HepG2 (cell line): ENCODE data around the gene MAN1C1. TPM values are rescaled to one million over a fixed set of nuclear protein-coding genes. Genes with fewer than 3 reads are reported as not detected.

Source experiments
- ATAC-seq: fragments of 200-7000 bp; cut with Tn5 transposase; 3 replicates; pipeline ENCODE4 v1.9.1; 2020; ENCODE audit warnings: mild to moderate bottlenecking, moderate library complexity
- BruUV-seq: library from RNA; stranded (reverse); fragments of 400-500 nt; replicated peaks from 2 replicates; lab custom pipeline; 2021; lab: Mats Ljungman, UMichigan
- CTCF ChIA-PET: fragments of 300-600 bp; formaldehyde crosslinking; extraction: SDS; loops from one replicate; lab custom pipeline; 2021; ENCODE audit warnings: low total read pairs, inconsistent platforms, low intra/inter-chr PET ratio; lab: Yijun Ruan, JAX
- POLR2A ChIA-PET: fragments of 350-600 bp; sonication (Branson Sonifier 250); formaldehyde crosslinking; loops from one replicate; lab custom pipeline; 2020; ENCODE audit warnings: antibody characterized with exemption, inconsistent platforms; lab: Yijun Ruan, JAX
- DNase-seq: peaks from one replicate; pipeline ENCODE4 v3.0.0-alpha.2; 2015; ENCODE audit warnings: low spot score
- FAIRE-seq: peaks from 3 replicates; lab custom pipeline; 2011; peaks lifted over from hg19 to GRCh38; lab: Jason Lieb, UNC
- H2AFZ ChIP-seq: one replicate; pipeline ENCODE4 v1.6.1; 2011; ENCODE audit warnings: low read length, inconsistent platforms
- H3K27ac ChIP-seq: fragments of 300-600 bp; 3 replicates; pipeline ENCODE4 v1.8.0; 2011; ENCODE audit warnings: mixed run types, mild to moderate bottlenecking, mixed read lengths, low read length, inconsistent platforms; ENCODE audit not compliant: insufficient read depth; ENCODE audit errors: extremely low read length
- H3K27me3 ChIP-seq, 2 experiments: fragments of 200-600 bp in 1 of 2; 2 replicates in 1 of 2; 3 replicates in 1 of 2; pipeline versions ENCODE4 v1.6.0 to v1.8.0; 2011; ENCODE audit warnings: low read length in 2 of 2, mild to moderate bottlenecking in 2 of 2, moderate library complexity in 2 of 2, inconsistent platforms in 1 of 2; ENCODE audit not compliant: insufficient read depth in 2 of 2, control insufficient read depth in 1 of 2
- H3K36me3 ChIP-seq, 2 experiments: fragments of 200-600 bp in 1 of 2; replicated peaks in 1 of 2; 2 replicates in 1 of 2; 3 replicates in 1 of 2; pipeline versions ENCODE4 v1.5.1 to v1.8.0; 2011; ENCODE audit warnings: low read length in 2 of 2, inconsistent platforms in 1 of 2; ENCODE audit not compliant: insufficient read depth in 2 of 2, control insufficient read depth in 1 of 2
- H3K4me1 ChIP-seq: 2 replicates; pipeline ENCODE4 v1.5.1; 2012; ENCODE audit warnings: low read length, inconsistent platforms; ENCODE audit not compliant: insufficient read depth
- H3K4me2 ChIP-seq: 2 replicates; pipeline ENCODE4 v1.6.0; 2011; ENCODE audit warnings: low read depth, low read length, inconsistent platforms
- H3K4me3 ChIP-seq, 3 experiments: fragments of 200-600 bp in 1 of 3; sonication (generic), shearing (Covaris generic) in 1 of 3; replicated peaks in 1 of 3; 2 replicates each; pipeline ENCODE4 v1.5.1; 2011 to 2016; ENCODE audit warnings: low read length in 3 of 3, inconsistent platforms in 2 of 3, low read depth in 2 of 3, mild to moderate bottlenecking in 2 of 3, control low read depth in 1 of 3, mixed read lengths in 1 of 3; ENCODE audit not compliant: insufficient read depth in 1 of 3
- H3K79me2 ChIP-seq: one replicate; pipeline ENCODE4 v1.6.1; 2011; ENCODE audit warnings: low read length, inconsistent platforms; ENCODE audit not compliant: insufficient read depth
- H3K9ac ChIP-seq: 2 replicates; pipeline ENCODE4 v1.6.0; 2011; ENCODE audit warnings: mild to moderate bottlenecking, low read depth, low read length, inconsistent platforms; ENCODE audit not compliant: insufficient read depth
- H3K9me3 ChIP-seq: 2 replicates; pipeline ENCODE4 v1.5.1; 2012; ENCODE audit warnings: mild to moderate bottlenecking, low read length
- H4K20me1 ChIP-seq: 2 replicates; pipeline ENCODE4 v1.6.0; 2011; ENCODE audit warnings: inconsistent platforms, mild to moderate bottlenecking, low read length, moderate library complexity; ENCODE audit not compliant: insufficient read depth
- FOSL1 ChIP-seq: sonication (generic); formaldehyde crosslinking; IDR thresholded peaks from 2 replicates; pipeline ENCODE4 v1.9.0; 2021; ENCODE audit warnings: missing genetic modification reagents, borderline replicate concordance
- FOXJ3 ChIP-seq: sonication (generic); formaldehyde crosslinking; IDR thresholded peaks from 2 replicates; pipeline ENCODE4 v1.4.0; 2020; ENCODE audit warnings: missing genetic modification reagents, mild to moderate bottlenecking, borderline replicate concordance
- HHEX ChIP-seq: IDR thresholded peaks from 2 replicates; pipeline ENCODE4 v1.6.1; 2016; ENCODE audit warnings: control low read depth
- HOXA7 ChIP-seq: sonication (generic); formaldehyde crosslinking; IDR thresholded peaks from 2 replicates; pipeline ENCODE4 v1.8.1; 2022; ENCODE audit warnings: mild to moderate bottlenecking, missing genetic modification reagents, moderate library complexity
- MAFF ChIP-seq: IDR thresholded peaks from 2 replicates; pipeline ENCODE4 v1.6.1; 2011; ENCODE audit warnings: low read depth, low read length, improper control_type of control experiment
- MAFK ChIP-seq, 2 experiments: IDR thresholded peaks in 1 of 2; conservative IDR thresholded peaks in 1 of 2; 2 replicates each; pipeline ENCODE4 v1.6.1; 2011; ENCODE audit warnings: improper control_type of control experiment in 2 of 2, low read length in 2 of 2
- MBD4 ChIP-seq: IDR thresholded peaks from 2 replicates; pipeline ENCODE4 v1.6.1; 2012; ENCODE audit warnings: low read length, inconsistent platforms, borderline replicate concordance
- PCBP1 ChIP-seq: fragments of 200-400 bp; formaldehyde crosslinking; IDR thresholded peaks from 2 replicates; pipeline ENCODE4 v1.6.1; 2017; ENCODE audit warnings: mild to moderate bottlenecking, low read depth, low read length, borderline replicate concordance
- SOX5 ChIP-seq: IDR thresholded peaks from 2 replicates; pipeline ENCODE4 v1.6.1; 2016; ENCODE audit warnings: borderline replicate concordance
- TCF7 ChIP-seq: sonication (generic); IDR thresholded peaks from 2 replicates; pipeline ENCODE4 v1.6.1; 2016; ENCODE audit warnings: antibody characterized with exemption, low read depth
- TFDP2 ChIP-seq: sonication (generic); formaldehyde crosslinking; IDR thresholded peaks from 2 replicates; pipeline ENCODE4 v1.4.0; 2020; ENCODE audit warnings: missing genetic modification reagents
- ZC3H13 ChIP-seq: sonication (generic); formaldehyde crosslinking; IDR thresholded peaks from 2 replicates; pipeline ENCODE4 v1.8.1; 2023; ENCODE audit warnings: mild to moderate bottlenecking, missing genetic modification reagents, moderate library complexity
- WGBS: methylation state at CpG from one replicate; pipeline ENCODE4 v1.1.6; 2017; ENCODE audit warnings: low lambda C conversion rate; 5-methylcytosine and 5-hydroxymethylcytosine counted together
- in situ Hi-C: cut with HindIII; loops from 2 replicates; pipeline ENCODE4 v1.10.0; 2017; ENCODE audit warnings: low pct_unique_long_range_greater_than_20kb; ENCODE audit not compliant: extremely low pct_ligation_motif_present
- intact Hi-C: fragments of 100-400 bp; cut with micrococcal nuclease; formaldehyde crosslinking; loops from one replicate; pipeline ENCODE4 v1.10.0; 2022; ENCODE audit not compliant: unreplicated experiment
- polyA plus RNA-seq, 8 experiments: library from polyadenylated mRNA; depleted of rRNA in 3 of 8; stranded (reverse) in 7 of 8; unstranded in 1 of 8; fragments of >200 nt; fragmentation: Illumina TruSeq in 4 of 8; extraction: Trizol in 4 of 8; gene quantifications; 2 replicates each; pipeline versions ENCODE4 v1.2.1 to v1.2.3, GENCODE V29; 2011 to 2016; ENCODE audit warnings: low read depth in 4 of 8, missing spikeins in 1 of 8, mixed read lengths in 1 of 8; ENCODE audit not compliant: insufficient read depth in 1 of 8
- total RNA-seq, 5 experiments: library from RNA; depleted of rRNA; stranded (reverse); fragments of >200 nt; fragmentation: Illumina TruSeq; extraction: Trizol; gene quantifications; 2 replicates each; pipeline ENCODE4 v1.2.3, GENCODE V29; 2016; ENCODE audit warnings: low read depth in 1 of 5
- TF ChIP-seq, protein P1 (sequence below): sonication (generic); formaldehyde crosslinking; IDR thresholded peaks from 2 replicates; pipeline ENCODE4 v1.5.0; 2020; ENCODE audit warnings: mild to moderate bottlenecking, missing genetic modification reagents

The MAN1C1 gene
- total and polyA plus RNA-seq, 2 of the 13 experiments (the other 11 are each of a cell fraction or from before 2014, with no cell fraction given) = 0.18 to 0.49 TPM

GRCh38 chr1:25802915-25803314, 186.3 kb downstream of the MAN1C1 start (continued):
- no peak for TF ChIP-seq ZC3H13 (CRISPR knock-in tag)
- no peak for TF ChIP-seq HHEX (CRISPR knock-in tag)
- TF ChIP-seq SOX5 (CRISPR knock-in tag) = no peak
- TF ChIP-seq, protein P1, sequence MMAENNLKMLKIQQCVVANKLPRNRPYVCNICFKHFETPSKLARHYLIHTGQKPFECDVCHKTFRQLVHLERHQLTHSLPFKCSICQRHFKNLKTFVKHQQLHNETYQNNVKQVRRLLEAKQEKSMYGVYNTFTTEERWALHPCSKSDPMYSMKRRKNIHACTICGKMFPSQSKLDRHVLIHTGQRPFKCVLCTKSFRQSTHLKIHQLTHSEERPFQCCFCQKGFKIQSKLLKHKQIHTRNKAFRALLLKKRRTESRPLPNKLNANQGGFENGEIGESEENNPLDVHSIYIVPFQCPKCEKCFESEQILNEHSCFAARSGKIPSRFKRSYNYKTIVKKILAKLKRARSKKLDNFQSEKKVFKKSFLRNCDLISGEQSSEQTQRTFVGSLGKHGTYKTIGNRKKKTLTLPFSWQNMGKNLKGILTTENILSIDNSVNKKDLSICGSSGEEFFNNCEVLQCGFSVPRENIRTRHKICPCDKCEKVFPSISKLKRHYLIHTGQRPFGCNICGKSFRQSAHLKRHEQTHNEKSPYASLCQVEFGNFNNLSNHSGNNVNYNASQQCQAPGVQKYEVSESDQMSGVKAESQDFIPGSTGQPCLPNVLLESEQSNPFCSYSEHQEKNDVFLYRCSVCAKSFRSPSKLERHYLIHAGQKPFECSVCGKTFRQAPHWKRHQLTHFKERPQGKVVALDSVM (CRISPR knock-in tag) = no peak
- no peak for TF ChIP-seq MBD4
- no peak for TF ChIP-seq HOXA7 (CRISPR knock-in tag)
- TF ChIP-seq FOXJ3 = no peak
- no peak for TF ChIP-seq TFDP2
- TF ChIP-seq FOSL1 = no peak
- TF ChIP-seq TCF7 = no peak
- TF ChIP-seq, all 625 proteins: peak for 0

GRCh38 chr1:25803368-25803767, 186.8 kb downstream of the MAN1C1 start:
- ATAC-seq = no peak
- Histone ChIP-seq H3K4me2 (no peak overlapping the region), H2AFZ (no peak overlapping the region), H3K9me3 (no peaks in the 10 kb centered on the region), H3K36me3 (no peaks in the 10 kb centered on the region), H4K20me1 (no peaks in the 10 kb centered on the region), H3K79me2 (no peaks in the 10 kb centered on the region), H3K4me1 (peaks cover 19% of the 10 kb centered on the region), H3K9ac (no peak overlapping the region), H3K27me3 (no peaks in the 10 kb centered on the region), H3K27ac (no peak overlapping the region), H3K4me3 (no peak overlapping the region)
- no peak for FAIRE-seq
- BruUV-seq = no TSS peak
- intact Hi-C loops = no loop called here
- WGBS = 89% methylated on average over 1 of the region's 1 CpG
- in situ Hi-C loops = loop anchor here (25.0 kb wide), 1 partner anchor 191 kb away; the partner anchor contains the start of gene MAN1C1
- ChIA-PET POLR2A (no interaction called here), CTCF (no interaction called here)
- no peak for DNase-seq
- TF ChIP-seq MAFK (conservative IDR thresholded peaks at IDR 0.05 in 1 of 2, IDR thresholded peaks at IDR 0.05 in 1 of 2; ENCODE audit: low read length in 2 of 2) (peak; percentile 14 to 44; a peak in 2 of 4 replicates), PCBP1 (no peak), MAFF (0 out of 2 replicates have a peak, but pooled peaks have one; percentile 5)
